PFSK-1 (cell line): ENCODE results near the gene GJB2.

Source experiments
- FOXP2 ChIP-seq: optimal IDR thresholded peaks from 2 replicates; pipeline ENCODE3; 2011; ENCODE audit warnings: borderline replicate concordance, control low read depth, inconsistent platforms; ENCODE audit not compliant: insufficient read depth; ENCODE audit errors: extremely low read length, extremely low read depth
- POLR2AphosphoS5 ChIP-seq: IDR thresholded peaks from 2 replicates; pipeline ENCODE4 v1.6.1; 2012; ENCODE audit warnings: low read depth, mild to moderate bottlenecking, control low read depth, low read length, moderate library complexity
- SIN3A ChIP-seq: IDR thresholded peaks from 2 replicates; pipeline ENCODE4 v1.6.1; 2012; ENCODE audit warnings: mild to moderate bottlenecking, low read length, moderate library complexity, borderline replicate concordance; ENCODE audit not compliant: insufficient read depth
- TAF1 ChIP-seq: IDR thresholded peaks from 2 replicates; pipeline ENCODE4 v1.6.1; 2012; ENCODE audit warnings: low read length, control low read depth, borderline replicate concordance; ENCODE audit not compliant: insufficient read depth
- TF ChIP-seq, protein P1 (sequence below), 2 experiments: IDR thresholded peaks; 2 replicates each; pipeline versions ENCODE4 v1.6.1 to v1.8.0; 2011 to 2012; ENCODE audit warnings: low read depth in 2 of 2, low read length in 2 of 2, control low read depth in 1 of 2, inconsistent platforms in 1 of 2, mild to moderate bottlenecking in 1 of 2, moderate library complexity in 1 of 2; ENCODE audit not compliant: insufficient read depth in 1 of 2

Gene GJB2

GRCh38 chr13:20222553-20222952, 29.8 kb upstream of the GJB2 start:
- TF ChIP-seq, protein P1, sequence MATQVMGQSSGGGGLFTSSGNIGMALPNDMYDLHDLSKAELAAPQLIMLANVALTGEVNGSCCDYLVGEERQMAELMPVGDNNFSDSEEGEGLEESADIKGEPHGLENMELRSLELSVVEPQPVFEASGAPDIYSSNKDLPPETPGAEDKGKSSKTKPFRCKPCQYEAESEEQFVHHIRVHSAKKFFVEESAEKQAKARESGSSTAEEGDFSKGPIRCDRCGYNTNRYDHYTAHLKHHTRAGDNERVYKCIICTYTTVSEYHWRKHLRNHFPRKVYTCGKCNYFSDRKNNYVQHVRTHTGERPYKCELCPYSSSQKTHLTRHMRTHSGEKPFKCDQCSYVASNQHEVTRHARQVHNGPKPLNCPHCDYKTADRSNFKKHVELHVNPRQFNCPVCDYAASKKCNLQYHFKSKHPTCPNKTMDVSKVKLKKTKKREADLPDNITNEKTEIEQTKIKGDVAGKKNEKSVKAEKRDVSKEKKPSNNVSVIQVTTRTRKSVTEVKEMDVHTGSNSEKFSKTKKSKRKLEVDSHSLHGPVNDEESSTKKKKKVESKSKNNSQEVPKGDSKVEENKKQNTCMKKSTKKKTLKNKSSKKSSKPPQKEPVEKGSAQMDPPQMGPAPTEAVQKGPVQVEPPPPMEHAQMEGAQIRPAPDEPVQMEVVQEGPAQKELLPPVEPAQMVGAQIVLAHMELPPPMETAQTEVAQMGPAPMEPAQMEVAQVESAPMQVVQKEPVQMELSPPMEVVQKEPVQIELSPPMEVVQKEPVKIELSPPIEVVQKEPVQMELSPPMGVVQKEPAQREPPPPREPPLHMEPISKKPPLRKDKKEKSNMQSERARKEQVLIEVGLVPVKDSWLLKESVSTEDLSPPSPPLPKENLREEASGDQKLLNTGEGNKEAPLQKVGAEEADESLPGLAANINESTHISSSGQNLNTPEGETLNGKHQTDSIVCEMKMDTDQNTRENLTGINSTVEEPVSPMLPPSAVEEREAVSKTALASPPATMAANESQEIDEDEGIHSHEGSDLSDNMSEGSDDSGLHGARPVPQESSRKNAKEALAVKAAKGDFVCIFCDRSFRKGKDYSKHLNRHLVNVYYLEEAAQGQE (IDR thresholded peaks at IDR 0.05; ENCODE audit: insufficient read depth in 1 of 2, low read depth in 2 of 2, low read length in 2 of 2), result no peak
- no peak for TF ChIP-seq POLR2AphosphoS5
- no peak for TF ChIP-seq SIN3A
- no peak for TF ChIP-seq FOXP2
- no peak for TF ChIP-seq TAF1

DNA sequence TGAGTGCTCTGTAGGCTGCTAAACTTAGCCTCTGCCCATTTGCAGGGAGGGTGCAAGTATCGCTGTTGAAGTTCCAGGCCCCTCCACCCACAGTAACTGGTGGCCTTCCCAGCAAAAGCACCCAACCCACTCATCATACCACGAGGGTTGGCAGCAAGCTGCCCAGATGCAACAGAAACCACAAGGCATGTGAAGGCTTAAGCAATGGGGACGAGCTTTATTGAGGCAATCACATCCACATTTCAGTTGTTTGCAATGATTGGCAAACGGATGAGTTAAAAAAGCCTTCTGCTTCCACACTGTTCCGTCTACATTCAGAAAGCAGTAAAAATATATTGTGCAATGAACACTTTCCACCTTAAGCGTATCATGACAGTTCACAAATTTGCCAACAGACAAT, 29.0 kb upstream of the GJB2 start:
- TF ChIP-seq, protein P1 (IDR thresholded peaks at IDR 0.05; ENCODE audit: insufficient read depth in 1 of 2, low read depth in 2 of 2, low read length in 2 of 2), result no peak
- TF ChIP-seq SIN3A (no peak), TAF1 (no peak), POLR2AphosphoS5 (no peak), FOXP2 (no peak)

GRCh38 chr13:20219577-20219976, 26.8 kb upstream of the GJB2 start:
- TF ChIP-seq FOXP2 (no peak), POLR2AphosphoS5 (no peak), SIN3A (no peak), TAF1 (no peak)
- TF ChIP-seq, protein P1 (IDR thresholded peaks at IDR 0.05; ENCODE audit: insufficient read depth in 1 of 2, low read depth in 2 of 2, low read length in 2 of 2), result no peak

GRCh38 chr13:20217168-20217567, 24.4 kb upstream of the GJB2 start:
- TF ChIP-seq SIN3A (no peak), FOXP2 (no peak), POLR2AphosphoS5 (no peak), TAF1 (no peak)
- TF ChIP-seq, protein P1 (IDR thresholded peaks at IDR 0.05; ENCODE audit: insufficient read depth in 1 of 2, low read depth in 2 of 2, low read length in 2 of 2), result no peak

- TF ChIP-seq POLR2AphosphoS5, result no peak
- no peak for TF ChIP-seq FOXP2
- TF ChIP-seq, protein P1 (IDR thresholded peaks at IDR 0.05; ENCODE audit: insufficient read depth in 1 of 2, low read depth in 2 of 2, low read length in 2 of 2), result no peak
- TF ChIP-seq TAF1, result no peak
- TF ChIP-seq SIN3A, result no peak
These were observed 17.2 kb upstream of the GJB2 start for GRCh38 chr13:20209948-20210347.
